HEK293T (cell line): ENCODE results near the gene CNNM2.

ENCODE experiments used
- BHLHE40 ChIP-seq: fragments of 450-650 bp; IDR thresholded peaks from 2 replicates; pipeline ENCODE4 v1.6.1; 2016; ENCODE audit warnings: mild to moderate bottlenecking, moderate library complexity, borderline replicate concordance
- FOXM1 ChIP-seq: fragments of 450-650 bp; IDR thresholded peaks from 2 replicates; pipeline ENCODE4 v1.6.1; 2017; ENCODE audit warnings: mild to moderate bottlenecking, borderline replicate concordance
- NFRKB ChIP-seq: fragments of 450-650 bp; IDR thresholded peaks from 2 replicates; pipeline ENCODE4 v1.6.1; 2016; ENCODE audit warnings: mild to moderate bottlenecking, moderate library complexity
- SUZ12 ChIP-seq: fragments of 450-650 bp; IDR thresholded peaks from 2 replicates; pipeline ENCODE4 v1.6.1; 2016; ENCODE audit warnings: mild to moderate bottlenecking
- TARDBP ChIP-seq: fragments of 450-650 bp; IDR thresholded peaks from 2 replicates; pipeline ENCODE4 v1.6.1; 2016

- TF ChIP-seq FOXM1, result no peak
- TF ChIP-seq SUZ12, result no peak
- TF ChIP-seq TARDBP, result no peak
- TF ChIP-seq NFRKB, result no peak
- TF ChIP-seq BHLHE40, result no peak
These were observed 17.4 kb downstream of the CNNM2 start for GRCh38 chr10:102935505-102935904.
